Measurements from ENCODE around the gene ZNF714.
A peak's percentile ranks its signal among the peaks of the same experiment; 100 is the strongest.
"Not testable (repeated sequence)": the region's sequence is repeated elsewhere in the genome, so short reads cannot be mapped to it uniquely, and the experiment has no call there.

ZNF714 gene

DNA sequence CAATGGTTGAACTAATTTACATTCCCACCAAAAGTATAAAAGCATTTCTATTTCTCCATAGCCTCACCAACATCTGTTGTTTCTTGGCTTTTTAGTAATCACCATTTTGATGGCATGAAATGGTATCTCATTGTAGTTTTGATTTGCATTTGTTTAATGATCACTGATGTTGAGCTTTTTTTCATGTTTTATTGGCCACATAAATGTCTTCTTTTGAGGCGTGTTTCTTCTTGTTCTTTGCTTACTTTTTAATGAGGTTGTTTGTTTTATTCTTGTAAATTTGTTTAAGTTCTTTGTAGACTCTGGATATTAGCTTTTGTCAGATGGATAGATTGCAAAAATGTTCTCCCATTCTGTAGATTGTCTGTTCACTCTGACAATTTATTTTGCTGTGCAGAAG is 28.2 kb downstream of the ZNF714 start:
- H3K36me3 Mint-ChIP-seq (ENCODE audit: insufficient read depth): peaks cover 9% of the 10 kb centered on the region
- no peak for ATAC-seq (replicated peaks)

GRCh38 chr19:21115430-21115829 is 33.4 kb downstream of the ZNF714 start:
- H3K4me1 Mint-ChIP-seq (ENCODE audit: low read depth in 2 of 2): no peaks in the 10 kb centered on the region
- DNase-seq (no peak), ATAC-seq (replicated peaks) (no peak)
- peaks cover 12% of the 10 kb centered on the region for H3K36me3 Mint-ChIP-seq (ENCODE audit: insufficient read depth)
- H3K27ac Mint-ChIP-seq: no peak overlapping the region
- H3K27me3 Mint-ChIP-seq: no peaks in the 10 kb centered on the region
- H3K9me3 Mint-ChIP-seq: peaks cover 1 to 11% of the 10 kb centered on the region in 2 donors
- H3K4me3 Mint-ChIP-seq: no peak overlapping the region

More for the DNA sequence above, 28.2 kb downstream of the ZNF714 start:
- no peak overlapping the region for H3K27ac Mint-ChIP-seq
- H3K9me3 Mint-ChIP-seq: peaks cover 1 to 15% of the 10 kb centered on the region in 2 donors
- H3K4me3 Mint-ChIP-seq: no peak overlapping the region
- no peak for DNase-seq
- no peaks in the 10 kb centered on the region for H3K27me3 Mint-ChIP-seq
- H3K4me1 Mint-ChIP-seq (ENCODE audit: low read depth in 2 of 2): peaks cover 0 to 2% of the 10 kb centered on the region in 2 donors

GRCh38 chr19:21117041-21117907 is 35.3 kb downstream of the ZNF714 start:
- H3K4me3 Mint-ChIP-seq: no peak overlapping the region
- DNase-seq (no peak), ATAC-seq (replicated peaks) (no peak)
- peaks cover 12% of the 10 kb centered on the region for H3K36me3 Mint-ChIP-seq (ENCODE audit: insufficient read depth)
- H3K9me3 Mint-ChIP-seq: peaks cover 1 to 11% of the 10 kb centered on the region in 2 donors
- H3K4me1 Mint-ChIP-seq (ENCODE audit: low read depth in 2 of 2): no peaks in the 10 kb centered on the region
- no peaks in the 10 kb centered on the region for H3K27me3 Mint-ChIP-seq
- peak overlapping the region in 1 of 2 donors; percentile 22 for H3K27ac Mint-ChIP-seq

DNA sequence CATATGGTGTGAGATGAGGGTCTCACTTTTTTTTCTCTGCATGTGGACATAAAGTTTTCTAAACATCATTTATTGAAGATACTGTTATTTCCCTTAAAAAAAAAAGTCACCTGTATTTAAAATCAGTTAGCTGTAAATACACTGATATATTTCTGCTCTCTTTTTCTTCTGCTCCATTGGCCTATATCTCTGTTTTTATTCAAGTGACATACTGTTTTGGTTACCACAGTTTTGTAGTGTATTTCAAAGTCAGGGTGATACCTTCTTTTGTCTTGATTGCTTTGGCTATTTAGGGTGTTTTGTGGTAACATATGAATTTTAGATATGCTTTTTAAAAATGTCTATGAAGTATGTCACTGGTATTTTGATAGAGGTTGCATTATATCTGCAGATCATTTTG is 44.1 kb downstream of the ZNF714 start:
- ATAC-seq (replicated peaks) (no peak), DNase-seq (no peak)
- Mint-ChIP-seq H3K27me3 (peaks cover 0 to 5% of the 10 kb centered on the region in 2 donors), H3K9me3 (peaks cover 0 to 4% of the 10 kb centered on the region in 2 donors), H3K36me3 (ENCODE audit: insufficient read depth) (no peaks in the 10 kb centered on the region), H3K4me3 (no peak overlapping the region), H3K27ac (no peak overlapping the region), H3K4me1 (ENCODE audit: low read depth in 2 of 2) (no peaks in the 10 kb centered on the region)

GRCh38 chr19:21127001-21127400 is 45.0 kb downstream of the ZNF714 start:
- Mint-ChIP-seq H3K4me3 (no peak overlapping the region), H3K27ac (no peak overlapping the region), H3K9me3 (peaks cover 0 to 4% of the 10 kb centered on the region in 2 donors), H3K4me1 (ENCODE audit: low read depth in 2 of 2) (no peaks in the 10 kb centered on the region), H3K36me3 (ENCODE audit: insufficient read depth) (no peaks in the 10 kb centered on the region), H3K27me3 (peaks cover 0 to 5% of the 10 kb centered on the region in 2 donors)
- DNase-seq (no peak), ATAC-seq (replicated peaks) (no peak)

DNA sequence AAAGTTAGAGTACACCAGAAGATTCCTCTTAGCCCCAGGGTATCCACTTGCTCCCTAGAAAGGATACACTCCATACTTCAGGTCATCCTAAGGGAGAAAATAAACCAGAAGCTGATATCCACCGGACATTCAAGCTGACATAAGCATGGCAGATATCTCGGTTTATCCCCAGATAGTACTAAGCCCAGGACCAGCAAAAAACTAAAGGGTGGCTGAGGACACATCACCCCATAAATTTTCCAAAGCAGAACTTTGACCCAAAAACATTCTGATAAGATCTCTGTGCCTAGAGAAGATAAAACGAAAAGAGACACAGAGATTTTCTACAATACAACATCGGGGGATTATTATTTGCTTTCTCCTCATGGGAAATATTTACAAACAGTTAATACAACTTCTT is 45.9 kb downstream of the ZNF714 start:
- H3K4me1 Mint-ChIP-seq (ENCODE audit: low read depth in 2 of 2): no peaks in the 10 kb centered on the region
- peaks cover 0 to 4% of the 10 kb centered on the region in 2 donors for H3K9me3 Mint-ChIP-seq
- H3K36me3 Mint-ChIP-seq (ENCODE audit: insufficient read depth): no peaks in the 10 kb centered on the region
- DNase-seq: no peak
- H3K4me3 Mint-ChIP-seq: no peak overlapping the region
- H3K27ac Mint-ChIP-seq: no peak overlapping the region
- H3K27me3 Mint-ChIP-seq: peaks cover 0 to 5% of the 10 kb centered on the region in 2 donors
- ATAC-seq (replicated peaks): no peak

DNA sequence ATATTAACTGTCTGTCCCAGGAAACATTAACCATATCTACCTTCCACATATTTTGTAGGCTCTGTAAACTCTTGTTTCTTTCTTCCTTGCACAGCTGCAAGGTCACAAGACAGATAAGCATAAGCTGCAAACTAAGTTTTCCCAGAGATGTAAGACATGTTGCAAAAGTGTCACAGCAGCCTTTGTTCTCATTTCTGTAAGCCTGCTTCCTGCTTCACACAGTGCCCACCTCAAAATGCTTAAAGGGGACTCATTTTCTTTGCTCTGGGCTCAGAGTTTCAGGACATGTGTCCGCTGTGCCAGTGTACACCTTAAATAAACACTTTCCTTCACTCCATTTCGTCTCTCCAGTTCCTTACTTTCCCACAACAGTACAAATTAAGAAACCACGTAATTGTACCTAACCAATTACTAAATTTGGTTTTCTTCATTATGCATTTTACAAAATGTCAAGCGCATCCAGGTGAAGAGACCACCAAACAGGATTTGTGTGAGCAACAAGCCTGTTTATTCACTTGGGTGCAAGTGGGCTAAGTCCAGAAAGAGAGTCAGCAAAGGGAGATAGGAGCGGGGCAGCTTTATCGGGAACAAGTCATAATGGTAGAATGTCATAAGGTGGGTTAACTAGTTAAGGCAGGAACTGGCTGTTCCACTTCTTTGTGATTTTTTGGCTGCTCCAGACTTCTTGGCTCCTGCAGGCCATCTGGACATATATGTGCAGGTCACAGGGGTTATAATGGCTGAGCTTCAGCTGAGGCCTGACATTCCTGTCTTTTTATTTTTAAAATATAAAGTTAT is 47.1 kb downstream of the ZNF714 start:
- Mint-ChIP-seq H3K36me3 (ENCODE audit: insufficient read depth) (no peaks in the 10 kb centered on the region), H3K9me3 (peaks cover 0 to 4% of the 10 kb centered on the region in 2 donors), H3K4me3 (no peak overlapping the region), H3K27ac (no peak overlapping the region), H3K4me1 (ENCODE audit: low read depth in 2 of 2) (no peaks in the 10 kb centered on the region), H3K27me3 (peaks cover 0 to 10% of the 10 kb centered on the region in 2 donors)
- DNase-seq (no peak), ATAC-seq (replicated peaks) (no peak)

DNA sequence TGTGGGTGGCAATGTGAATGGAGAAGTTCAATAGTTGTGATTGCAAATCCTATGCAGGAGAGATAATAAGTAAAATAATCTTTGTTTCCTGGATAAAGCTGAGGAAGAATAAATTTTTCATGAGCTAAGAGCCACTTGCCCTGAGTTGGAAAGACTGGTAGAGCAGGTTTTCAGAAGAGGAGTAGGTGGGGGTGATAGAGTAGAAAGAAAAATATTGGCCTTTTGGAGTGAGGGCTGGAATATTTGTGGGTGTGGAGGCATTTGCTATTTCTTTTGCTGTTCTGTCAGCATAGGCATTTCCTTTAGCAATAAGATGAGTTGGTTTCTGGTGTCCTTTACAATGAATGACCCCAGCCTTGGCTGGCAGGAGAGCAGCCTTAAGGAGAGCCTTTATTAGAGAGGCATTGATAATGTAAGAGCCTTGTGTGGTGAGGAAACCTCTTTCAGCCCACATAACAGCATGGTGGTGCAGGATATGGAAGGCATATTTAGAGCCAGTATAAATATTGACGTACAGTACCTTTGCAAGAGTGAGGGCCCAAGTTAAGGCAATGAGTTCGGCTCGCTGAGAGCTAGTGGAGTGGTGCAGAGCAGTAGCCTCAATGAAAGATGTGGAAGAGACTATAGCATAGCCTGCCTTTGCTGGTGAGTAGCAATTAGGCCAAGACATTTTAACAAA is 48.2 kb downstream of the ZNF714 start:
- Mint-ChIP-seq H3K27ac (no peak overlapping the region), H3K4me3 (no peak overlapping the region), H3K27me3 (peaks cover 0 to 15% of the 10 kb centered on the region in 2 donors), H3K9me3 (peaks cover 0 to 4% of the 10 kb centered on the region in 2 donors), H3K36me3 (ENCODE audit: insufficient read depth) (no peaks in the 10 kb centered on the region), H3K4me1 (ENCODE audit: low read depth in 2 of 2) (no peaks in the 10 kb centered on the region)
- ATAC-seq (replicated peaks) (no peak), DNase-seq (no peak)

GRCh38 chr19:21133633-21134032 is 51.6 kb downstream of the ZNF714 start:
- Mint-ChIP-seq H3K27ac (no peak overlapping the region), H3K4me3 (no peak overlapping the region), H3K4me1 (ENCODE audit: low read depth in 2 of 2) (no peaks in the 10 kb centered on the region), H3K9me3 (peaks cover 0 to 4% of the 10 kb centered on the region in 2 donors), H3K27me3 (peaks cover 0 to 15% of the 10 kb centered on the region in 2 donors), H3K36me3 (ENCODE audit: insufficient read depth) (no peaks in the 10 kb centered on the region)
- no peak for DNase-seq
- ATAC-seq (replicated peaks): no peak

DNA sequence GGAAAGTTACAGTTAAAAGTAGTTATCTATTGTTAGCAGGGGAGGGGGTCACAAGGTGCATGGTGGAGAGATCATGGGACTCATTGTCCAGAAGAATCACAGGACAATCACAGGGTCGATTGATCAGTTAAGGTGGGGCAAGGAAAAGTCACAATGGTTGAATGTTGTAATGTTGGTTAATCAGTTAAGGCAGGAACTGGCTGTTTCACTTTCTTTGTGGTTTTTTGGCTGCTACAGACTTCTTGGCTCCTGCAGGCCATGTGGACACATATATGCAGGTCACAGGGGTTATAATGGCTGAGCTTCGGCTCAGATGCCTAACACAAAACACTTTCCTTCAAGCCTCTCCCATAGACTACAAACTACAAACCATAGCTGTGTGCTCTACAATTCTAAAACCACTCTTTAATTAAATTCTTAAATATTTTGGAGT is 52.9 kb downstream of the ZNF714 start:
- Mint-ChIP-seq H3K36me3 (ENCODE audit: insufficient read depth) (no peaks in the 10 kb centered on the region), H3K4me1 (ENCODE audit: low read depth in 2 of 2) (no peaks in the 10 kb centered on the region), H3K27ac (no peak overlapping the region), H3K27me3 (peaks cover 0 to 15% of the 10 kb centered on the region in 2 donors), H3K9me3 (peaks cover 0 to 4% of the 10 kb centered on the region in 2 donors), H3K4me3 (no peak overlapping the region)
- DNase-seq: no peak
- no peak for ATAC-seq (replicated peaks)

DNA sequence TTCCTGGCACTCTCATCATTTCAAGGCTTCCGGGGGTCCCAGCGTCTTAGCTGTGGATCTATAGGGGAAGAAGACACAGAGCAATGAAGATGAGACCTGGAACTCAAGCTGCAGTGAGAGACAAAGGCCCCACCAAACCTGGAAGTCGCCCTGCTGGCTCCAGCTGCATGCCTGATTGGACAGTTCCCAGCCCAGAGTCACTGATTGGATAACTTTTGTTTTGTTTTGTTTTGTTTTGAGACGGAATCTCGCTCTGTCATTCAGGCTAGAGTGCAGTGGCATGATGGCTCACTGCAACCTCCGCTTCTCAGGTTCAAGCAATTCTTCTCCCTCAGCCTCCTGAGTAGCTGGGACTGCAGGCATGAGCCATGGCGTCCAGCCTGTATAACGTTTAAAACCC is 53.4 kb downstream of the ZNF714 start:
- ATAC-seq (replicated peaks) (no peak), DNase-seq (no peak)
- Mint-ChIP-seq H3K4me1 (ENCODE audit: low read depth in 2 of 2) (no peaks in the 10 kb centered on the region), H3K27ac (no peak overlapping the region), H3K4me3 (no peak overlapping the region), H3K36me3 (ENCODE audit: insufficient read depth) (no peaks in the 10 kb centered on the region), H3K9me3 (peaks cover 0 to under 1% of the 10 kb centered on the region in 2 donors), H3K27me3 (peaks cover 0 to 11% of the 10 kb centered on the region in 2 donors)

DNA sequence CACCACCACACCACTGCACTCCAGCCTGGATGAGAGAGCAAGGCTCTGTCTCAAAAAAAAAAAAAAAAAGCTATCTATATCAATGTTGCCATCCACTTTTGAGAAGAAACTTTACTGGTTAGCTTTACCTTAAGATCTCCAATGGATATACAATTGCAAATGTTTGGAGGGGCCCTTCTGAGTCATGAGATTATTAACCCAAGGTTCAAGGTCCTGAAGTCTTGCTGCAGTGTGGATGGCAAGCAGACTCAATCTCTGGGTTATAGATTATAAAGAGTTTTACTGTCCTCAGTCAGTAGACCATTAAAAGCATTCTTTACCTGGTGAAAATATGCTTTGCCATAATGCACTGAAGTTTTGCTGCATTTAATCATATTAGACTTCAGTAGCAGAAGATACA is 56.1 kb downstream of the ZNF714 start:
- DNase-seq: no peak
- ATAC-seq (replicated peaks): no peak
- peaks cover 4% of the 10 kb centered on the region for H3K36me3 Mint-ChIP-seq (ENCODE audit: insufficient read depth)
- H3K27me3 Mint-ChIP-seq: peaks cover 0 to 10% of the 10 kb centered on the region in 2 donors
- peaks cover 12 to 15% of the 10 kb centered on the region in 2 donors for H3K4me1 Mint-ChIP-seq (ENCODE audit: low read depth in 2 of 2)
- H3K4me3 Mint-ChIP-seq: no peak overlapping the region
- no peak overlapping the region for H3K27ac Mint-ChIP-seq
- no peaks in the 10 kb centered on the region for H3K9me3 Mint-ChIP-seq

DNA sequence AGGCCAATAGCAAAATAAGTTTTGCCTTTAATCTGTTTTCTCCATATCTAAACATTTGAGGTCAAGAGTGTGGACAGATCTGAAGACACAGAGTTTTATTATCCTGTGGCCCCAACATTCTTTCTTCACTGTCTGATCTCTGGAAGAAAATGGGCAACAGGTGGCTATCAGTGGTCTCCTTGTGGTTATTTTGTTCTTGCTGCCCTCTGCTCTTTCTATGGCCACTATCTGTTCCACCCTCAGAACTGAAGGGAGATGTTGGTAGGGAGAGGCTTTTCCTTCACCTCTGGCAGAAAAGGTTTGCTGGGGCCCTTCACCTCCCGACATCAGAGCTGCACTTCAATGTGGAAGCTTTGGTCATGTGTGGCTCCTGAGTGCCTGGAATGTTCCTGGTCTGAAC is 59.0 kb downstream of the ZNF714 start:
- not testable (repeated sequence) for H3K27ac Mint-ChIP-seq, H3K4me3 Mint-ChIP-seq
- peaks cover 30% of the 10 kb centered on the region for H3K36me3 Mint-ChIP-seq (ENCODE audit: insufficient read depth)

More for the DNA sequence above, 59.0 kb downstream of the ZNF714 start:
- H3K9me3 Mint-ChIP-seq; ATAC-seq (replicated peaks); DNase-seq; H3K27me3 Mint-ChIP-seq: not testable (repeated sequence)
- H3K4me1 Mint-ChIP-seq (ENCODE audit: low read depth in 2 of 2): peaks cover 24 to 27% of the 10 kb centered on the region in 2 donors
